GM13977 (cell line): ENCODE measurements around the gene PANK3.

Experiments used
- DNase-seq: peaks from one replicate; pipeline ENCODE4 v3.0.0; 2012; ENCODE audit warnings: low spot score
- CTCF ChIP-seq: IDR thresholded peaks from 2 replicates; pipeline ENCODE4 v1.5.1; 2012; ENCODE audit warnings: mild to moderate bottlenecking, control low read depth; ENCODE audit not compliant: insufficient read depth; ENCODE audit errors: extremely low read depth, missing control alignments
- in situ Hi-C: fragments of 300-500 bp; cut with MboI; formaldehyde crosslinking; loops from one replicate; pipeline ENCODE4 v1.12.0; 2022; ENCODE audit warnings: low sequenced_read_pairs, low pct_unique_long_range_greater_than_20kb, mixed read lengths, inconsistent platforms; ENCODE audit not compliant: unreplicated experiment

Gene PANK3

DNA sequence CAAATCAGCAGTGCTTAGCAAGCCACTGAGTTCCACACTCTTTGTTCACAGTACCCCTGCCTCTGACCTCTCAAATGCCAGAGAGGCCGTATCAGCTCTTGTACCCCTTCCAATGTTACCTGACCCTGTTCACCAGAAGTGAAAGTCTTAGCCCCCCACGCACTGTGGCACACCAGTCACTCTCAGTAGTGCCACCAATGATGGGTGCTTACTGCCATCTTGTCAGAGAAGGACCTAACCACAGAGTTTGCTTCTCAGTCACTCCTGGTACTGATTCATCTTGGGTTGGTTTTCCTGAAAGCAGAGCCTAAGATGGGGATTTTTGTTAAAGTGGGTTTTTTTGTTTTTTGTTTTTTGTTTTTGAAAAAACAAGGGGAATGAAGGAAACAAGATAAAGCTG lies 28.8 kb upstream of the PANK3 start:
- in situ Hi-C loops: no loop called here
- no peak for TF ChIP-seq CTCF

GRCh38 chr5:168606562-168606961 lies 27.4 kb upstream of the PANK3 start:
- no peak for DNase-seq
- in situ Hi-C loops: no loop called here
- TF ChIP-seq CTCF: no peak

More for the DNA sequence above, 28.8 kb upstream of the PANK3 start:
- no peak for DNase-seq

GRCh38 chr5:168604436-168604835 lies 25.3 kb upstream of the PANK3 start:
- DNase-seq: no peak
- no peak for TF ChIP-seq CTCF
- in situ Hi-C loops: no loop called here

GRCh38 chr5:168603746-168604145 lies 24.6 kb upstream of the PANK3 start:
- no peak for DNase-seq
- TF ChIP-seq CTCF: no peak

DNA sequence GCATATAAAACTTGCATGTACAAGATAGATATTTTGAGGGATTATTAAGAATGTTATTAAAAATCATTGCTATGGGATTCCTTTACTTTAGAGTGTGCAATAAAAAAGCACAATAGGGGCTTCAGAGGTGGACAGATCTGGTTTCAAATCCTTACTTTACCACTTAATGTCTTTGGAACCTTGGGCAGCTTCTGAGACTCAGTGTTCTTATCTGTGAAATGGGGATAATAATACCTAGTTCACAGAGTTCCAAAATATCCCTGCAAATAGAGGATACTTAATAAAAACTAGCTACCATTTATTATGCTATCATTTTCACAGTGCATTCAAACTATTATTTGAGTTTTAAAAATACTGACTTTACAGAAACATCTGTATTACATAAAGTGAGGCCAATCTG lies 23.3 kb upstream of the PANK3 start:
- TF ChIP-seq CTCF: no peak
- in situ Hi-C loops: no loop called here
- DNase-seq: no peak

More at GRCh38 chr5:168603746-168604145, 24.6 kb upstream of the PANK3 start:
- in situ Hi-C loops: no loop called here

- DNase-seq: no peak
- no peak for TF ChIP-seq CTCF
- in situ Hi-C loops: no loop called here
Measured at GRCh38 chr5:168601972-168602371, 22.8 kb upstream of the PANK3 start.

DNA sequence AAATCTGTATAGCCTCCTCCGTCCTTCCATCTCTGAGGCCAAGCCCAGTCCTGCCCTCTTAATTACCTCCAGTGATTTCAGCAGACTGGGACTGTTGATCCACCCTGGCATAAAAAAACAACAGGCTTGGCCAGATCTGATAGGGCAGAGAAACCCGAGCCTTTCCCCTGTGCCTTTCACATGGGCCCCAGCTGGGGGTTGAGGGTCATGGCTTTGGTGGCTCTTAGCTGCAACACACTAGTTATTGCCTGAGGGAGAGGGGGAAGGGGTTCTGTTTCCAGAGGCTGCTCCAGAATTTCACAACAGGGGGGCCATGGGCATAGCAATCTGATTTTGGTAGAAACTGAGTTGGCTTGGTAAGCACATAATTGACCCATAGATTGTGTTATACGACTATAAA lies 21.2 kb upstream of the PANK3 start:
- TF ChIP-seq CTCF: no peak
- no peak for DNase-seq

More for the DNA sequence above, 21.2 kb upstream of the PANK3 start:
- in situ Hi-C loops: no loop called here
